GM12878 (cell line): ENCODE measurements around the gene PDHA1. TPM values are rescaled to one million over a fixed set of nuclear protein-coding genes. Genes with fewer than 3 reads are reported as not detected.

ENCODE experiments used
- ATF7 ChIP-seq: fragments of 450-650 bp; IDR thresholded peaks from 2 replicates; pipeline ENCODE4 v1.6.1; 2016; ENCODE audit warnings: low read depth, mild to moderate bottlenecking
- CREM ChIP-seq: IDR thresholded peaks from 2 replicates; pipeline ENCODE4 v1.6.1; 2014; ENCODE audit warnings: antibody characterized with exemption, low read depth
- EGR1 ChIP-seq, 2 experiments: IDR thresholded peaks; 1 replicate in 1 of 2; 2 replicates in 1 of 2; pipeline ENCODE4 v1.6.1; 2011 to 2012; ENCODE audit warnings: low read depth in 2 of 2, low read length in 2 of 2, borderline replicate concordance in 1 of 2, mild to moderate bottlenecking in 1 of 2, moderate library complexity in 1 of 2
- IKZF1 ChIP-seq: fragments of 450-650 bp; conservative IDR thresholded peaks from 2 replicates; pipeline ENCODE4 v1.6.1; 2017; ENCODE audit warnings: antibody characterized with exemption, mild to moderate bottlenecking
- LARP7 ChIP-seq: fragments of 450-650 bp; IDR thresholded peaks from 2 replicates; pipeline ENCODE4 v1.6.1; 2017; ENCODE audit warnings: mild to moderate bottlenecking
- MYB ChIP-seq: fragments of 150-350 bp; IDR thresholded peaks from 2 replicates; pipeline ENCODE4 v1.6.1; 2014; ENCODE audit warnings: mild to moderate bottlenecking, low read depth, low read length, borderline replicate concordance
- PAX5 ChIP-seq: IDR thresholded peaks from 2 replicates; pipeline ENCODE4 v1.6.1; 2011; ENCODE audit warnings: low read depth, low read length, borderline replicate concordance
- POLR2A ChIP-seq: IDR thresholded peaks from 2 replicates; pipeline ENCODE4 v1.6.1; 2011; ENCODE audit warnings: low read depth, mild to moderate bottlenecking, low read length
- POLR2AphosphoS5 ChIP-seq: IDR thresholded peaks from 2 replicates; pipeline ENCODE4 v1.6.1; 2011; ENCODE audit warnings: mild to moderate bottlenecking, low read length, inconsistent platforms
- POU2F2 ChIP-seq: IDR thresholded peaks from 3 replicates; pipeline ENCODE4 v1.6.1; 2011; ENCODE audit warnings: low read depth, mild to moderate bottlenecking, low read length, borderline replicate concordance
- RAD51 ChIP-seq: fragments of 450-650 bp; IDR thresholded peaks from 2 replicates; pipeline ENCODE4 v1.6.1; 2016; ENCODE audit warnings: moderate library complexity, mild to moderate bottlenecking, inconsistent platforms
- SP1 ChIP-seq: IDR thresholded peaks from one replicate; pipeline ENCODE4 v1.6.1; 2011; ENCODE audit warnings: low read depth, low read length
- ZNF274 ChIP-seq: IDR thresholded peaks from one replicate; pipeline ENCODE4 v1.8.0; 2011; ENCODE audit not compliant: insufficient read length, insufficient read depth
- polyA plus RNA-seq, 11 experiments: library from polyadenylated mRNA; depleted of rRNA in 4 of 11; unstranded in 6 of 11; stranded (reverse) in 5 of 11; fragments of >200 nt; fragmentation: Nextera tagmentation in 4 of 11; fragmentation: Illumina TruSeq in 1 of 11; extraction: Ambion mirVana in 4 of 11; extraction: Trizol in 1 of 11; gene quantifications; 1 replicate in 1 of 11; 2 replicates in 10 of 11; pipeline versions ENCODE4 v1.2.1 to v1.2.3, GENCODE V29; 2011 to 2016; ENCODE audit warnings: inconsistent platforms in 2 of 11, missing spikeins in 2 of 11, low read depth in 1 of 11
- total RNA-seq, 4 experiments: library from RNA; depleted of rRNA in 3 of 4; stranded (reverse); fragments of >200 nt in 3 of 4; fragmentation: Illumina TruSeq in 1 of 4; extraction: Trizol in 1 of 4; gene quantifications; 2 replicates each; pipeline versions ENCODE4 v1.2.1 to v1.2.3, GENCODE V29; 2013 to 2021
- TF ChIP-seq, protein P1 (sequence below): fragments of 450-650 bp; formaldehyde crosslinking; IDR thresholded peaks from 2 replicates; pipeline ENCODE4 v1.4.0; 2022; ENCODE audit warnings: mild to moderate bottlenecking, moderate library complexity
- TF ChIP-seq, protein P2 (sequence below): fragments of 450-650 bp; IDR thresholded peaks from 2 replicates; pipeline ENCODE4 v1.6.1; 2016; ENCODE audit warnings: mild to moderate bottlenecking
- TF ChIP-seq, protein P3 (sequence below): fragments of 450-650 bp; IDR thresholded peaks from 2 replicates; pipeline ENCODE4 v1.6.1; 2016; ENCODE audit warnings: mild to moderate bottlenecking, moderate library complexity, borderline replicate concordance
- TF ChIP-seq, protein P4 (sequence below): fragments of 450-650 bp; IDR thresholded peaks from 2 replicates; pipeline ENCODE4 v1.6.1; 2014; ENCODE audit warnings: mild to moderate bottlenecking
- TF ChIP-seq, protein P5 (sequence below): IDR thresholded peaks from 2 replicates; pipeline ENCODE4 v1.6.1; 2012; ENCODE audit warnings: low read depth, low read length, improper control_type of control experiment

The PDHA1 gene
- total and polyA plus RNA-seq, 10 of the 15 experiments (the other 5 are each of a cell fraction or from before 2014, with no cell fraction given), result 175 to 370 (median 270) TPM

DNA sequence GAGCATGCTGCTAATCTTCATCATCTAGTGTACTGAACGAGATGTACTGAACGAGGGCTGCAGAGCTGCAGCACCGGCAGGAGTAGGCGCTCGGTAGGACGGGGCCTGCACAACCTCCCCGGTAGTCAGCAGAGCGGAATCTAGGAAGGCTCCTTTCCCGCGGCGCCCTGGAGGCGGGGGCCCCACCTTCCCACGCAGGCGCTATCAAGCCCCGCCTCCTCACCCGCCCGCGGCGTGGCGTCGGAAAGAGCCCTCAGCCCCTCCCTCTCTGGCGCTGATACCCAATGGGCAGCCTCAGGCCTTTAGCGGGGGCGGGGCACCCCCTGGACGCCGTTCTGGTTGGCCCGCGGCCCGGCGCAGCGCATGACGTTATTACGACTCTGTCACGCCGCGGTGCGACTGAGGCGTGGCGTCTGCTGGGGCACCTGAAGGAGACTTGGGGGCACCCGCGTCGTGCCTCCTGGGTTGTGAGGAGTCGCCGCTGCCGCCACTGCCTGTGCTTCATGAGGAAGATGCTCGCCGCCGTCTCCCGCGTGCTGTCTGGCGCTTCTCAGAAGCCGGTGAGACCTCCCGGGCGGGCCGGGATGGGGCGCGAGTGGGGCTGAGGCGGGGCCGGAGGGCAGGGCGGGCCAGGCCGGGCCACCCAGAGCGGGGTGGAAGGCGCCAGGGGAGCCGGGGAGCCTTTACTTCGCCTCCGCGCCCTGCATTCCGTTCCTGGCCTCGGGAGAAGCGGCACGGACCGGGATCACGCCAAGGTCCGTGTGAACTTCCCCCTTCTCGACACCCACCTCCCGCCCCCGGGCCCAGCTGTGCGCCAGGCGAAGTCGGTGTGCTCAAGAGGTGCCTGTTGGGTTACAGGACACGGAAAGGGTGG lies at the start of gene PDHA1 (continued):
- TF ChIP-seq, protein P1, sequence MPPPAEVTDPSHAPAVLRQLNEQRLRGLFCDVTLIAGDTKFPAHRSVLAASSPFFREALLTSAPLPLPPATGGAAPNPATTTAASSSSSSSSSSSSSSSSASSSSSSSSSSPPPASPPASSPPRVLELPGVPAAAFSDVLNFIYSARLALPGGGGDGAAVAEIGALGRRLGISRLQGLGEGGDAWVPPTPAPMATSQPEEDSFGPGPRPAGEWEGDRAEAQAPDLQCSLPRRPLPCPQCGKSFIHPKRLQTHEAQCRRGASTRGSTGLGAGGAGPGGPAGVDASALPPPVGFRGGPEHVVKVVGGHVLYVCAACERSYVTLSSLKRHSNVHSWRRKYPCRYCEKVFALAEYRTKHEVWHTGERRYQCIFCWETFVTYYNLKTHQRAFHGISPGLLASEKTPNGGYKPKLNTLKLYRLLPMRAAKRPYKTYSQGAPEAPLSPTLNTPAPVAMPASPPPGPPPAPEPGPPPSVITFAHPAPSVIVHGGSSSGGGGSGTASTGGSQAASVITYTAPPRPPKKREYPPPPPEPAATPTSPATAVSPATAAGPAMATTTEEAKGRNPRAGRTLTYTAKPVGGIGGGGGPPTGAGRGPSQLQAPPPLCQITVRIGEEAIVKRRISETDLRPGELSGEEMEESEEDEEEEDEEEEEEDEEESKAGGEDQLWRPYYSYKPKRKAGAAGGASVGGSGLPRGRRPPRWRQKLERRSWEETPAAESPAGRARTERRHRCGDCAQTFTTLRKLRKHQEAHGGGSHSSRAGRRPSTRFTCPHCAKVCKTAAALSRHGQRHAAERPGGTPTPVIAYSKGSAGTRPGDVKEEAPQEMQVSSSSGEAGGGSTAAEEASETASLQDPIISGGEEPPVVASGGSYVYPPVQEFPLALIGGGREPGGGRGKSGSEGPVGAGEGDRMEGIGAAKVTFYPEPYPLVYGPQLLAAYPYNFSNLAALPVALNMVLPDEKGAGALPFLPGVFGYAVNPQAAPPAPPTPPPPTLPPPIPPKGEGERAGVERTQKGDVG (CRISPR knock-in tag), result no peak
- TF ChIP-seq SP1, result peak; percentile 52
- TF ChIP-seq, protein P2, sequence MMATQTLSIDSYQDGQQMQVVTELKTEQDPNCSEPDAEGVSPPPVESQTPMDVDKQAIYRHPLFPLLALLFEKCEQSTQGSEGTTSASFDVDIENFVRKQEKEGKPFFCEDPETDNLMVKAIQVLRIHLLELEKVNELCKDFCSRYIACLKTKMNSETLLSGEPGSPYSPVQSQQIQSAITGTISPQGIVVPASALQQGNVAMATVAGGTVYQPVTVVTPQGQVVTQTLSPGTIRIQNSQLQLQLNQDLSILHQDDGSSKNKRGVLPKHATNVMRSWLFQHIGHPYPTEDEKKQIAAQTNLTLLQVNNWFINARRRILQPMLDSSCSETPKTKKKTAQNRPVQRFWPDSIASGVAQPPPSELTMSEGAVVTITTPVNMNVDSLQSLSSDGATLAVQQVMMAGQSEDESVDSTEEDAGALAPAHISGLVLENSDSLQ, result peak; percentile 43; the same call in 1 of the 2 replicates
- TF ChIP-seq, protein P3, sequence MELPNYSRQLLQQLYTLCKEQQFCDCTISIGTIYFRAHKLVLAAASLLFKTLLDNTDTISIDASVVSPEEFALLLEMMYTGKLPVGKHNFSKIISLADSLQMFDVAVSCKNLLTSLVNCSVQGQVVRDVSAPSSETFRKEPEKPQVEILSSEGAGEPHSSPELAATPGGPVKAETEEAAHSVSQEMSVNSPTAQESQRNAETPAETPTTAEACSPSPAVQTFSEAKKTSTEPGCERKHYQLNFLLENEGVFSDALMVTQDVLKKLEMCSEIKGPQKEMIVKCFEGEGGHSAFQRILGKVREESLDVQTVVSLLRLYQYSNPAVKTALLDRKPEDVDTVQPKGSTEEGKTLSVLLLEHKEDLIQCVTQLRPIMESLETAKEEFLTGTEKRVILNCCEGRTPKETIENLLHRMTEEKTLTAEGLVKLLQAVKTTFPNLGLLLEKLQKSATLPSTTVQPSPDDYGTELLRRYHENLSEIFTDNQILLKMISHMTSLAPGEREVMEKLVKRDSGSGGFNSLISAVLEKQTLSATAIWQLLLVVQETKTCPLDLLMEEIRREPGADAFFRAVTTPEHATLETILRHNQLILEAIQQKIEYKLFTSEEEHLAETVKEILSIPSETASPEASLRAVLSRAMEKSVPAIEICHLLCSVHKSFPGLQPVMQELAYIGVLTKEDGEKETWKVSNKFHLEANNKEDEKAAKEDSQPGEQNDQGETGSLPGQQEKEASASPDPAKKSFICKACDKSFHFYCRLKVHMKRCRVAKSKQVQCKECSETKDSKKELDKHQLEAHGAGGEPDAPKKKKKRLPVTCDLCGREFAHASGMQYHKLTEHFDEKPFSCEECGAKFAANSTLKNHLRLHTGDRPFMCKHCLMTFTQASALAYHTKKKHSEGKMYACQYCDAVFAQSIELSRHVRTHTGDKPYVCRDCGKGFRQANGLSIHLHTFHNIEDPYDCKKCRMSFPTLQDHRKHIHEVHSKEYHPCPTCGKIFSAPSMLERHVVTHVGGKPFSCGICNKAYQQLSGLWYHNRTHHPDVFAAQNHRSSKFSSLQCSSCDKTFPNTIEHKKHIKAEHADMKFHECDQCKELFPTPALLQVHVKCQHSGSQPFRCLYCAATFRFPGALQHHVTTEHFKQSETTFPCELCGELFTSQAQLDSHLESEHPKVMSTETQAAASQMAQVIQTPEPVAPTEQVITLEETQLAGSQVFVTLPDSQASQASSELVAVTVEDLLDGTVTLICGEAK, result no peak
- TF ChIP-seq POLR2AphosphoS5, result peak; percentile 56; the same call in 1 of the 2 replicates
- TF ChIP-seq LARP7, result peak; percentile 22
- TF ChIP-seq, protein P4, sequence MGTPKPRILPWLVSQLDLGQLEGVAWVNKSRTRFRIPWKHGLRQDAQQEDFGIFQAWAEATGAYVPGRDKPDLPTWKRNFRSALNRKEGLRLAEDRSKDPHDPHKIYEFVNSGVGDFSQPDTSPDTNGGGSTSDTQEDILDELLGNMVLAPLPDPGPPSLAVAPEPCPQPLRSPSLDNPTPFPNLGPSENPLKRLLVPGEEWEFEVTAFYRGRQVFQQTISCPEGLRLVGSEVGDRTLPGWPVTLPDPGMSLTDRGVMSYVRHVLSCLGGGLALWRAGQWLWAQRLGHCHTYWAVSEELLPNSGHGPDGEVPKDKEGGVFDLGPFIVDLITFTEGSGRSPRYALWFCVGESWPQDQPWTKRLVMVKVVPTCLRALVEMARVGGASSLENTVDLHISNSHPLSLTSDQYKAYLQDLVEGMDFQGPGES, result no peak; the same call in 1 of the 2 replicates
- TF ChIP-seq PAX5, result no peak
- TF ChIP-seq IKZF1, result peak; percentile 43; the same call in 1 of the 2 replicates
- TF ChIP-seq ZNF274, result no peak
- peak; percentile 76 for TF ChIP-seq POLR2A
- peak; percentile 48; the same call in 1 of the 2 replicates for TF ChIP-seq ATF7
- TF ChIP-seq CREM, result peak; percentile 94
- TF ChIP-seq, protein P5, sequence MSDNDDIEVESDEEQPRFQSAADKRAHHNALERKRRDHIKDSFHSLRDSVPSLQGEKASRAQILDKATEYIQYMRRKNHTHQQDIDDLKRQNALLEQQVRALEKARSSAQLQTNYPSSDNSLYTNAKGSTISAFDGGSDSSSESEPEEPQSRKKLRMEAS, result 0 out of 2 replicates have a peak, but pooled peaks have one; percentile 27
- TF ChIP-seq POU2F2, result no peak
- no peak for TF ChIP-seq RAD51
- TF ChIP-seq EGR1 (IDR thresholded peaks at IDR 0.05; ENCODE audit: borderline replicate concordance in 1 of 2, low read depth in 2 of 2, low read length in 2 of 2), result peak; percentile 42 to 62
- TF ChIP-seq MYB, result no peak
